IPS-18a (cell line): ENCODE measurements around the gene C5orf46.
"Not testable (repeated sequence)": the region's sequence is repeated elsewhere in the genome, so short reads cannot be mapped to it uniquely, and the experiment has no call there.

Source experiments
- H3K27ac ChIP-seq: one replicate; pipeline ENCODE4 v1.5.1; 2013; ENCODE audit warnings: low read length
- H3K27me3 ChIP-seq: one replicate; pipeline ENCODE4 v1.6.1; 2013; ENCODE audit warnings: mild to moderate bottlenecking, low read length; ENCODE audit not compliant: control insufficient read depth, insufficient read depth
- H3K36me3 ChIP-seq: one replicate; pipeline ENCODE4 v1.6.1; 2013; ENCODE audit warnings: low read depth, low read length; ENCODE audit not compliant: control insufficient read depth
- H3K4me1 ChIP-seq: one replicate; pipeline ENCODE4 v1.6.1; 2013; ENCODE audit warnings: low read depth, low read length; ENCODE audit not compliant: control insufficient read depth
- H3K4me3 ChIP-seq: one replicate; pipeline ENCODE4 v1.5.1; 2013; ENCODE audit warnings: low read length
- H3K9ac ChIP-seq: one replicate; pipeline ENCODE4 v1.6.1; 2013; ENCODE audit warnings: mild to moderate bottlenecking, low read length, moderate library complexity
- H3K9me3 ChIP-seq: one replicate; pipeline ENCODE4 v1.6.1; 2013; ENCODE audit warnings: low read depth, low read length; ENCODE audit not compliant: control insufficient read depth

The C5orf46 gene

GRCh38 chr5:147871980-147872549, 34.3 kb downstream of the C5orf46 start:
- Histone ChIP-seq H3K4me3 (peak overlapping the region; percentile 72), H3K9ac (peak overlapping the region; percentile 77), H3K27ac (peak overlapping the region; percentile 75), H3K4me1 (peaks cover 34% of the 10 kb centered on the region)
- not testable (repeated sequence) for H3K36me3 ChIP-seq, H3K27me3 ChIP-seq, H3K9me3 ChIP-seq

- H3K9me3 ChIP-seq, H3K27me3 ChIP-seq, H3K36me3 ChIP-seq: not testable (repeated sequence)
- Histone ChIP-seq H3K9ac (peak overlapping the region; percentile 74), H3K4me1 (peaks cover 14% of the 10 kb centered on the region), H3K4me3 (peak overlapping the region; percentile 50), H3K27ac (peak overlapping the region; percentile 92)
Observed at GRCh38 chr5:147869892-147870291, 36.4 kb downstream of the C5orf46 start.

DNA sequence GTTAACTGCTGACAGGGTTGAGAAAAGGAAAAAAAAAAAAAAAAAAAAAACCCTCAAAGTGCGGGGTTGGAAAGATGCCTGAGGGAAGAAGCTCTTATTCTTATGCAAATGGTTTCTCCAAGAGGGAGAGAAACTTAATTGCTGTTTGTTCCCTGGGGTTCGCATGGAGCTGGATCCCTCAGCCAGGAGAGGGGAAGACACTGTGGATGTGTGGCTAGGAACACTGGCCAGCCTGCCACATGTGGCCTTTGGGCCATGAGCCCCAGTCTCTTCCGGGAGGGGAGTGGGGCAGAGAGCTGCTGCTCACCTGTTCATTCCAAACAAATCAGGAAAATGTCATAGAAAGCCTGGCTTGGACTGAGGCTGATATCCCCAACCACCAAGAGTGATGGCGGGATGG, 37.2 kb downstream of the C5orf46 start:
- Histone ChIP-seq H3K4me3 (peak overlapping the region; percentile 50), H3K27me3 (no peaks in the 10 kb centered on the region), H3K9ac (peak overlapping the region; percentile 74), H3K27ac (peak overlapping the region; percentile 92), H3K9me3 (no peaks in the 10 kb centered on the region), H3K4me1 (peaks cover 12% of the 10 kb centered on the region), H3K36me3 (peaks cover 7% of the 10 kb centered on the region)

DNA sequence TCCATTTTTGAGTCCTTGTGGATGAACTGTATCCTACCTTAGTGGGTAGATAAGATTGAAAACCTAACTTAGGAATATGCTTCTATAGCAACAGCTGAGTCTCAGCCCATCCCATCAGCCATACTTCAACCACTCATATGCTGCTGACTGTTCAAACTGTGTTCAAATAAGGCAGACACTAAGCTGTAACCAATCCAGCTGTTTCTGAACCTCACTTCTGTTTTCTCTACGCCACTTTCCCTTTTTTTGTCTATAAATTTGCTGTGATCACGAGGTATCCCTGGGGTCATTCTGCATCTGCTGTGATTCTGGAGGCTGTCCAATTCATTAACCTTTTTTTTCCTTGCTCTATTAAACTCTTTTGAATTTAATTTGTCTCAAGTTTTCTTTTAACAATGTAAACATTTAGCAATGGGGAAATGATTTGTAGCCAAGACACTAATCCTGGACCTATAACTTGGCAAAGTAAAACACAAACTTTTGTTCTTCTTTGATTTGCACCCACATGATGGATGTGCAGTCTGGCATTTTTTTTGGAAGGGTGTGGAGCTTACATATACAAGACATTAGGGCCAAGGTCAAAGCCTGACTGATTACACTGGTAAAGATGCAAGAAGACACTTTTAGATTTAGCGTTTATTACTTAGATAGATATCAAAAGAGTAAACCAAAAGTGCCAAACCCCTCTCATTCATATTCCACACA, 42.7 kb downstream of the C5orf46 start:
- H3K27me3 ChIP-seq: no peaks in the 10 kb centered on the region
- peaks cover 30% of the 10 kb centered on the region for H3K4me1 ChIP-seq
- H3K36me3 ChIP-seq: peaks cover 15% of the 10 kb centered on the region
- H3K27ac ChIP-seq: no peak overlapping the region
- H3K4me3 ChIP-seq: no peak overlapping the region
- H3K9ac ChIP-seq: no peak overlapping the region
- H3K9me3 ChIP-seq: no peaks in the 10 kb centered on the region

GRCh38 chr5:147860641-147861025, 45.7 kb downstream of the C5orf46 start:
- Histone ChIP-seq H3K4me1 (peaks cover 27% of the 10 kb centered on the region), H3K27ac (no peak overlapping the region), H3K36me3 (peaks cover 15% of the 10 kb centered on the region), H3K9ac (no peak overlapping the region), H3K4me3 (no peak overlapping the region), H3K27me3 (no peaks in the 10 kb centered on the region), H3K9me3 (no peaks in the 10 kb centered on the region)

- Histone ChIP-seq H3K27me3 (no peaks in the 10 kb centered on the region), H3K4me1 (peaks cover 27% of the 10 kb centered on the region), H3K9ac (no peak overlapping the region), H3K36me3 (peaks cover 15% of the 10 kb centered on the region), H3K4me3 (no peak overlapping the region), H3K9me3 (no peaks in the 10 kb centered on the region), H3K27ac (no peak overlapping the region)
Observed at GRCh38 chr5:147859962-147860640, 46.2 kb downstream of the C5orf46 start.

- Histone ChIP-seq H3K4me3 (no peak overlapping the region), H3K9me3 (no peaks in the 10 kb centered on the region), H3K4me1 (peaks cover 20% of the 10 kb centered on the region), H3K9ac (no peak overlapping the region), H3K27me3 (no peaks in the 10 kb centered on the region), H3K27ac (no peak overlapping the region), H3K36me3 (peaks cover 7% of the 10 kb centered on the region)
Observed at GRCh38 chr5:147858565-147858964, 47.8 kb downstream of the C5orf46 start.

- no peaks in the 10 kb centered on the region for H3K27me3 ChIP-seq
- H3K9me3 ChIP-seq: no peaks in the 10 kb centered on the region
- peaks cover 15% of the 10 kb centered on the region for H3K4me1 ChIP-seq
- no peak overlapping the region for H3K27ac ChIP-seq
- no peak overlapping the region for H3K9ac ChIP-seq
- H3K36me3 ChIP-seq: peaks cover 7% of the 10 kb centered on the region
- H3K4me3 ChIP-seq: no peak overlapping the region
Observed at GRCh38 chr5:147857302-147858129, 48.8 kb downstream of the C5orf46 start.

GRCh38 chr5:147856801-147857200, 49.5 kb downstream of the C5orf46 start:
- no peaks in the 10 kb centered on the region for H3K27me3 ChIP-seq
- H3K9me3 ChIP-seq: no peaks in the 10 kb centered on the region
- no peak overlapping the region for H3K27ac ChIP-seq
- peaks cover 15% of the 10 kb centered on the region for H3K4me1 ChIP-seq
- H3K9ac ChIP-seq: no peak overlapping the region
- peaks cover under 1% of the 10 kb centered on the region for H3K36me3 ChIP-seq
- no peak overlapping the region for H3K4me3 ChIP-seq

- Histone ChIP-seq H3K27me3 (no peaks in the 10 kb centered on the region), H3K36me3 (no peaks in the 10 kb centered on the region), H3K4me1 (peaks cover 10% of the 10 kb centered on the region), H3K9me3 (no peaks in the 10 kb centered on the region), H3K27ac (no peak overlapping the region), H3K4me3 (no peak overlapping the region), H3K9ac (no peak overlapping the region)
Observed at GRCh38 chr5:147855774-147856069, 50.6 kb downstream of the C5orf46 start.

- Histone ChIP-seq H3K4me1 (peaks cover 4% of the 10 kb centered on the region), H3K9ac (no peak overlapping the region), H3K27me3 (no peaks in the 10 kb centered on the region), H3K27ac (no peak overlapping the region), H3K4me3 (no peak overlapping the region), H3K9me3 (no peaks in the 10 kb centered on the region), H3K36me3 (no peaks in the 10 kb centered on the region)
Observed at GRCh38 chr5:147854894-147855773, 51.2 kb downstream of the C5orf46 start.
